Mesothelial cell of epicardium (in vitro differentiated cells): ENCODE measurements around the gene CIB4. TPM values are rescaled to one million over a fixed set of nuclear protein-coding genes. Genes with fewer than 3 reads are reported as not detected.
"Not testable (repeated sequence)": the region's sequence is repeated elsewhere in the genome, so short reads cannot be mapped to it uniquely, and the experiment has no call there.

Experiments
- DNase-seq, 2 experiments: peaks; one replicate each; pipeline ENCODE4 v3.0.0; 2021; ENCODE audit warnings: low spot score in 2 of 2; ENCODE audit not compliant: unreplicated experiment in 2 of 2
- H3K27ac Mint-ChIP-seq: 2 replicates; pipeline ENCODE4 v1.8.0; 2021; ENCODE audit warnings: mixed read lengths
- H3K27me3 Mint-ChIP-seq: 2 replicates; pipeline ENCODE4 v1.8.0; 2021; ENCODE audit warnings: low read depth, mixed read lengths
- H3K36me3 Mint-ChIP-seq: 2 replicates; pipeline ENCODE4 v1.8.0; 2021; ENCODE audit warnings: mixed read lengths
- H3K4me1 Mint-ChIP-seq: 2 replicates; pipeline ENCODE4 v1.8.0; 2021; ENCODE audit warnings: mixed read lengths
- H3K4me3 Mint-ChIP-seq: 2 replicates; pipeline ENCODE4 v1.8.0; 2021; ENCODE audit warnings: mild to moderate bottlenecking, moderate library complexity, mixed read lengths
- H3K9me3 Mint-ChIP-seq: 2 replicates; pipeline ENCODE4 v1.8.0; 2021; ENCODE audit warnings: mixed read lengths
- CTCF ChIP-seq: fragments of 200-600 bp; sonication (generic); IDR thresholded peaks from one replicate; pipeline ENCODE4 v1.5.0; 2021; ENCODE audit warnings: antibody characterized with exemption; ENCODE audit not compliant: unreplicated experiment
- total RNA-seq: library from RNA; stranded (reverse); gene quantifications from 3 replicates; pipeline ENCODE4 v1.2.1, GENCODE V29; 2021

The CIB4 gene
- total RNA-seq, 1 donor from 2014 or later, result not detected

- no peaks in the 10 kb centered on the region for H3K36me3 Mint-ChIP-seq
- DNase-seq, result no peak
Measured at GRCh38 chr2:26670931-26671460, 29.8 kb upstream of the CIB4 start.

GRCh38 chr2:26670171-26670570 lies 29.0 kb upstream of the CIB4 start:
- no peak for TF ChIP-seq CTCF
- no peak for DNase-seq
- peaks cover 2% of the 10 kb centered on the region for H3K36me3 Mint-ChIP-seq
- peaks cover 11% of the 10 kb centered on the region for H3K9me3 Mint-ChIP-seq
- H3K4me3 Mint-ChIP-seq, result no peak overlapping the region
- no peaks in the 10 kb centered on the region for H3K27me3 Mint-ChIP-seq
- H3K4me1 Mint-ChIP-seq, result peaks cover 52% of the 10 kb centered on the region
- H3K27ac Mint-ChIP-seq, result peak overlapping the region; percentile 53

More at GRCh38 chr2:26670931-26671460, 29.8 kb upstream of the CIB4 start:
- H3K27me3 Mint-ChIP-seq, result no peaks in the 10 kb centered on the region
- TF ChIP-seq CTCF, result no peak
- H3K4me1 Mint-ChIP-seq, result peaks cover 52% of the 10 kb centered on the region
- H3K27ac Mint-ChIP-seq, result no peak overlapping the region
- peaks cover 7% of the 10 kb centered on the region for H3K9me3 Mint-ChIP-seq
- no peak overlapping the region for H3K4me3 Mint-ChIP-seq

- no peak overlapping the region for H3K4me3 Mint-ChIP-seq
- TF ChIP-seq CTCF, result no peak
- H3K27me3 Mint-ChIP-seq, result no peaks in the 10 kb centered on the region
- H3K36me3 Mint-ChIP-seq, result peaks cover 2% of the 10 kb centered on the region
- H3K27ac Mint-ChIP-seq, result peak overlapping the region; percentile 68
- H3K4me1 Mint-ChIP-seq, result peaks cover 46% of the 10 kb centered on the region
- peaks cover 16% of the 10 kb centered on the region for H3K9me3 Mint-ChIP-seq
- DNase-seq, result no peak
Measured at GRCh38 chr2:26668856-26669750, 27.9 kb upstream of the CIB4 start.

- Mint-ChIP-seq H3K4me1 (peaks cover 45% of the 10 kb centered on the region), H3K4me3 (no peak overlapping the region), H3K27ac (peak overlapping the region; percentile 1), H3K36me3 (peaks cover 2% of the 10 kb centered on the region), H3K27me3 (no peaks in the 10 kb centered on the region), H3K9me3 (peaks cover 22% of the 10 kb centered on the region)
- TF ChIP-seq CTCF, result no peak
- DNase-seq, result no peak
Measured at GRCh38 chr2:26668041-26668440, 26.9 kb upstream of the CIB4 start.

- TF ChIP-seq CTCF, result no peak
- peaks cover 32% of the 10 kb centered on the region for H3K4me1 Mint-ChIP-seq
- H3K27ac Mint-ChIP-seq, result no peak overlapping the region
- H3K9me3 Mint-ChIP-seq, result peaks cover 24% of the 10 kb centered on the region
- H3K4me3 Mint-ChIP-seq, result no peak overlapping the region
- DNase-seq, result no peak
- no peaks in the 10 kb centered on the region for H3K27me3 Mint-ChIP-seq
- peaks cover 2% of the 10 kb centered on the region for H3K36me3 Mint-ChIP-seq
Measured at GRCh38 chr2:26666671-26667070, 25.5 kb upstream of the CIB4 start.

- not testable (repeated sequence) for DNase-seq, H3K27me3 Mint-ChIP-seq, H3K4me3 Mint-ChIP-seq, H3K36me3 Mint-ChIP-seq, H3K27ac Mint-ChIP-seq
- Mint-ChIP-seq H3K9me3 (peaks cover 36% of the 10 kb centered on the region), H3K4me1 (peaks cover 25% of the 10 kb centered on the region)
Measured at GRCh38 chr2:26665296-26665695, 24.1 kb upstream of the CIB4 start.
